Measurements from ENCODE around the gene CCDC177.

DNA sequence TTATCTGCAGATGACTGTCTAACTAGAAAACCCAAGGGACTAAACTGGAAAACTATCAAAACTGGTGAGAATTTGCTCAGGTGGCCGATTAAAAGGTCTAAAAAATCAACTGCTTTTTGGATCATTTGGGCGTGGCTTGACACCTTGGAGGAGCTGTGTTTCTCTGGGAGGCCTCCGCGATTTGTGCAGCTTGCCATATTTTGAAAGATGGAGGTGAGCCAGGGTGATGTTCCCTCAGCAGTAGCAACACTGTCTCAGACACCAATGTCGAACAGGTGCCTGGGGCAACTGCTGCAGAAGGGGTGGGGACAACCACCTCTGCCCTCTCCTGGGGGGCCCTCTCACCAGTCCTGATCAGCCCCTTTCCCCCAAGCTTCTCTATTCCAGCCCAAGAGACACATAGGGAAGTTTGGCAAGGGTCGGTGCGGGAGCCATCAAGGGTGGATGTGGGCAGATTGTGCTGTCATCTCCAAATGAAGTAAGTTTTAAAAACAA is 3.8 kb downstream of the CCDC177 start:
- TF ChIP-seq, protein P1, sequence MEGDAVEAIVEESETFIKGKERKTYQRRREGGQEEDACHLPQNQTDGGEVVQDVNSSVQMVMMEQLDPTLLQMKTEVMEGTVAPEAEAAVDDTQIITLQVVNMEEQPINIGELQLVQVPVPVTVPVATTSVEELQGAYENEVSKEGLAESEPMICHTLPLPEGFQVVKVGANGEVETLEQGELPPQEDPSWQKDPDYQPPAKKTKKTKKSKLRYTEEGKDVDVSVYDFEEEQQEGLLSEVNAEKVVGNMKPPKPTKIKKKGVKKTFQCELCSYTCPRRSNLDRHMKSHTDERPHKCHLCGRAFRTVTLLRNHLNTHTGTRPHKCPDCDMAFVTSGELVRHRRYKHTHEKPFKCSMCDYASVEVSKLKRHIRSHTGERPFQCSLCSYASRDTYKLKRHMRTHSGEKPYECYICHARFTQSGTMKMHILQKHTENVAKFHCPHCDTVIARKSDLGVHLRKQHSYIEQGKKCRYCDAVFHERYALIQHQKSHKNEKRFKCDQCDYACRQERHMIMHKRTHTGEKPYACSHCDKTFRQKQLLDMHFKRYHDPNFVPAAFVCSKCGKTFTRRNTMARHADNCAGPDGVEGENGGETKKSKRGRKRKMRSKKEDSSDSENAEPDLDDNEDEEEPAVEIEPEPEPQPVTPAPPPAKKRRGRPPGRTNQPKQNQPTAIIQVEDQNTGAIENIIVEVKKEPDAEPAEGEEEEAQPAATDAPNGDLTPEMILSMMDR (conservative IDR thresholded peaks at IDR 0.05; ENCODE audit: low read length) = no peak
- no peak for TF ChIP-seq EZH2phosphoT487 (IDR thresholded peaks at IDR 0.05; ENCODE audit: borderline replicate concordance, low read depth, low read length)
